HG03103 (cell line): Measurements from ENCODE around the gene DIAPH2.

ENCODE experiments used
- ATAC-seq: cut with Tn5 transposase; IDR thresholded peaks from one replicate; pipeline ENCODE4 v1.9.1; 2021; ENCODE audit warnings: low read depth; ENCODE audit not compliant: unreplicated experiment

DIAPH2 gene

DNA sequence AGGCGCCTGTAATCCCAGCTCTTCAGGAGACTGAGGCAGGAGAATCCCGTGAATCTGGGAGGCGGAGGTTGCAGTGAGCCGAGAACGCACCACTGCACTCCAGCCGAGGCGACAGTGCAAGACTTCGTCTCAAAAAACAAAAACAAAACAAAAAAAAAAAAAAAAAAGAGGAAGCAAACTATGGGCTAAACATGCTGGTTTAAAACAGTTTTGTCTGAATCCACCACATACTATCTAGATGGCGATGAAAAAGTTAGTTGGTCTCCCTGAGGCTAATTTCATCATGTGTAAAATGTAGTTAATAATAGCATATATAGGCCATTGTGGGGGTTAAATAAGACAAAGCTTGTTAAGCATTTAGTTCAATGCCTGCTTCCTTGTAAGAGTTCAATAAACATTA lies 650.2 kb downstream of the DIAPH2 start:
- ATAC-seq, result no peak

DNA sequence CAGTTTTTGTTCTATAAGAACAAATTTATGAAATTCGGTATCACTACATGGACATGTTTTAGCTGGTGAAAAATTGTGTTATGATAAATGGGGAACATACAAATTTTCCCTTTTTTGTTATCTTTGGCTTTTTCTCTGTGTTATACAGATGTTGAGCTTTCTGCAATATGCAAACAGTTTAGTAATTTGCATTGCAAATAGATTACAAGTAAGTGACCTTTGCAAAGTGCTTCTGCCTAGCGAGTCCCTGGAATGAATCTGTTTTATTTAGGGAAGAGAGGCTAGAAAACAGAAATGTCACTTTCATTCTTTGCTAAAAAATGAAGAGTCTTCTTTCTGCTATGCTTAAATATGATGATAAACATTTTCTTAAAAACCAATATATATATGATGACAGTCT lies 660.1 kb downstream of the DIAPH2 start:
- no peak for ATAC-seq

DNA sequence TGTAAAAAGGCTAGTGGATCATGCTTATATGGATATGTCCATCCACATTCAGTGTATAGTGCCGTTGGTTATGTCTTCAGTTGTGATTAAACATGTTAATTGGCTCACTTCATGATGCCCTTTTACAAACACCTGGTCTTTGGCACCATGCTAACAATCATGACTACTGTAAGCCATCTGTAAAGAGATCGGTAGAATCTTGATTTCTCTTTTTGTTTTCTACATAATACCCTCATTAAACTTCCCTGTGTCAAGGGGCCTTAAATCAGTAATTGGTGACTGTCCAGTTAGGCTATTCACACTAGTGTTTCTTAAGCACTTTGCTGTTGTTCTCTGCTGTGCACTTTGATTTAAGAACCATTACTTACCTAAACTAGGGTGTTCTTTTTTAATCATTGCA lies 674.3 kb downstream of the DIAPH2 start:
- no peak for ATAC-seq

DNA sequence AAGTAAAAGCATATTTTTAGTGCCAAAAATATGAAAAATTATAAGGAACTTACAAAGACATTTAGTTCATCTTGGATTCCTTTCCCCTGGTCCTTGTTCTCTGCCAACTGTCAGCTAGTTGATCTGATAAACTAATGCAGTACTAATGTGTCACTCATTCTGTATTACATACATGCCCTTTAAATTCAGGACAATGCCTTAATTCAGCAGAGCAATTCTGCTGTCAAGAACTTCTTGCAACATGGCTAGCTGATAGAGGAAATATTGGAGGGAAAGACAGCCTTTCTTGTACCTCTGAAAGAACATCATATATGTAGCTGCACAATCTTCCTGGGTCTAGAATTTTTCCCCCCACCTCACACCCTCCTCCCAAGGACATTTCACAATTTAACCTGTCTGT lies 679.2 kb downstream of the DIAPH2 start:
- no peak for ATAC-seq

- no peak for ATAC-seq
Measured at GRCh38 chrX:97366237-97366636, 681.6 kb downstream of the DIAPH2 start.

- no peak for ATAC-seq
Measured at GRCh38 chrX:97367125-97367524, 682.5 kb downstream of the DIAPH2 start.

GRCh38 chrX:97369947-97370346 lies 685.3 kb downstream of the DIAPH2 start:
- ATAC-seq, result no peak

DNA sequence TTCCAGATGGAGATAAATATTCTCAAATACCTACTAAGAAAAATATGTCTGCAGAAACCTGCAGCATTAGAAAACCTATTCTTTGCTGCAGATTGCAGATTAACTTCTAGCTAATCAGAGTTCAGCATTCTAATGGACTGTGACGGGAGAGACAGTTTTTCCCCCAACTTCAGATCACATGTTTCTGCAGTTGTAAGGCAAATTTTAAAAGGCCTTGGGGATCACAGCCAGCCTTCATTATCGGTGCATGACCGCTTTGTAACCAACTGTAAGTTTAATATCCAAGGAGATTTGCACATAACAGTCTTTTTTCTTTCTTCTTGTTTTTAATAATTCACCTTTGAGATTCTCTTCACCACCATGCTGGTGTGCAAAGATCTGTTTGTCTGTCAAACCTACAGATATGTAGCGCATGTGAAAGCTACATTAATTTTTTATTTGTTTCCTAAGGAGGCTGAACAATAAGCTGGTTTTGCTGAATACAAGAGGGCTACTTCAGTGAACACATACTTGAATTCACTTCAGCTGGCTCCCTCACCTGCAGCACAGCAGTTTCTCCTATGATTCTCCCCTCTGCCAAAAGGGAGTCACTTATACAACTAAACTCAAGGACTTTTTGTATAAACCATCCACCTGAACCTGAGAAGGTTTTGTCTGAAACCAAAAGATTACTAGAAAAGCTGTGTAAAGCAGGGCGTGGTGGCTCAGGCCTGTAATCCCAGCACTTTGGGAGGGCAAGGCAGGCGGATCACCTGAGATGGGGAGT lies 687.5 kb downstream of the DIAPH2 start:
- no peak for ATAC-seq

- no peak for ATAC-seq
Measured at GRCh38 chrX:97374266-97374665, 689.6 kb downstream of the DIAPH2 start.

GRCh38 chrX:97380200-97380599 lies 695.6 kb downstream of the DIAPH2 start:
- ATAC-seq, result no peak

- ATAC-seq, result no peak
Measured at GRCh38 chrX:97384685-97385084, 700.0 kb downstream of the DIAPH2 start.

GRCh38 chrX:97387004-97387403 lies 702.4 kb downstream of the DIAPH2 start:
- ATAC-seq, result no peak

- ATAC-seq, result no peak
Measured at GRCh38 chrX:97389761-97390192, 705.1 kb downstream of the DIAPH2 start.

GRCh38 chrX:97397371-97397770 lies 712.7 kb downstream of the DIAPH2 start:
- no peak for ATAC-seq

- ATAC-seq, result peak; percentile 49
Measured at GRCh38 chrX:97398030-97398551, 713.4 kb downstream of the DIAPH2 start.

GRCh38 chrX:97399400-97399799 lies 714.8 kb downstream of the DIAPH2 start:
- ATAC-seq, result peak; percentile 30

GRCh38 chrX:97400492-97400891 lies 715.9 kb downstream of the DIAPH2 start:
- no peak for ATAC-seq

- peak; percentile 48 for ATAC-seq
Measured at GRCh38 chrX:97401154-97401553, 716.5 kb downstream of the DIAPH2 start.

- no peak for ATAC-seq
Measured at GRCh38 chrX:97401586-97402136, 717.0 kb downstream of the DIAPH2 start.

GRCh38 chrX:97402333-97402732 lies 717.7 kb downstream of the DIAPH2 start:
- no peak for ATAC-seq

DNA sequence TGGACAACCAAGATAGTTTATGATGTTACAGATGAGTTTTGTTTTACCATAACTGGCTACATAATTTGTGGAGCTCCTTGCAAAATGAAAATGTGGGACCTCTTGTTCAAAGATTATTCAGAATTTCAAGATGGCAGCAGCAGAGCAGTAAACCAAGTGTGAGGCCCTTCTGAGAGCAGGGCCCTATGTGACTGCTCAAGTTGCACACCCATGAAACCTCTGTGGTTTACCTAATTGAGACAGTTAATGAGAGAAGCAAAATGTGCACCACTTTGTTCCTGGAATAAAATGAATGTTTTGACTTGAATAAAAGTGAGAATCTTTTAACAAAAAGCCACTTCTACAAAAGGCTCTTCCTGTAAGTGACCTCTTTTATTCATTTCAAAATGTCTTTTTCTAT lies 718.3 kb downstream of the DIAPH2 start:
- no peak for ATAC-seq

GRCh38 chrX:97405031-97405660 lies 720.5 kb downstream of the DIAPH2 start:
- ATAC-seq, result no peak
